ENCODE measurements around the gene LENG9.

LENG9 gene

DNA sequence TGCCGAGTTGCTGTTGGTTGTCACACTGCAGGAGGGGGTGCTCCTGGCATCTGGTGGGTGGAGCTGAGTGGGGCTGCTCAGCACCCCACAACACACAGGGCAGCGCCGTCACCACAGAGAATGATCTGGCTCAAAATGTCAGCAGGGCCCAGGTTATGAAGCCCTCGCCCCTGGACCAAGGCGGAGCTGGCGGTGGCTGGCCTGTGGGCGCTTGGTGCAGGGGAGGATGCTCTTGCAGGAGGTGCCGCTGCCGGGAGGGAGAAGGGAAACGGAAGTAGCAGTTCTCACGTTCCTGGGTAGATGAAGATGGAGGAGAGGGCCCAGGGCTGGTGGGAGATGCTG, 28.7 kb downstream of the LENG9 start:
- no peak for DNase-seq

DNA sequence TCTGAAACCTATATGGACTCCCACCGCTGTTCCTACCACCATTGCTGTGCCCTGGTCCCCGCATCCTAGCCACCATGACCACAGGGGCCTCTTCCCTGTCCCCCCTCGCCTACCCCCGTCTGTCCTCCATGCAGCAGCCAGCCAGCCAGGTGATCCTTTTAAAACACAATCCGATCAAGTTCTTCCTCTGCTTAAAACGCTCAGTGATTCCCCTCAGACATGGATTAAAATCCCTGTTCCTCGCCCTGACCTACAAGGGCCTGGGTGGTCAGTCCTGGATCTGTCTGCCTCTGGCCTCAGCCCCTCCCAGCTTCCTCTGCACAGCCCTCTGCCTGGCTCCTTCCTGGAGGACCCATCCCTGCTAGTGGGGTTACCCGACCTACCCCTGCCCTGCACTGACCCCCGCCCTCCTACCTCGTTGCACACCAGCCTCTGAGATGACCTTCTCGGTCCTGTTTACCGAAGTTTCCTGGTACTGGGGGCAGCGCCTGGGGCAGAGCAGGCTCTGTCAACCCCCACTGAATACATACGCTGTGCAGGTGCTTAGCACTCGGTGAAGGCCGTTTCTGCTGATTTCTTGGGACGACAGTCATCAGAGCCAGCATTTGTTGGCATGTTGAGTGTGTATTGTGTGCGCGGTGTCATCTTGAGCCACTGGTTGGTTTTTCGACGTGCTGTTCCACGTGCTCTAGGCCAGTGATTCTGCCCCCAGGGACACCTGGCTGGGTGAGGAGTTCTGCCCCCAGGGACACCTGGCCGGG, 29.3 kb downstream of the LENG9 start:
- no peak for DNase-seq

DNA sequence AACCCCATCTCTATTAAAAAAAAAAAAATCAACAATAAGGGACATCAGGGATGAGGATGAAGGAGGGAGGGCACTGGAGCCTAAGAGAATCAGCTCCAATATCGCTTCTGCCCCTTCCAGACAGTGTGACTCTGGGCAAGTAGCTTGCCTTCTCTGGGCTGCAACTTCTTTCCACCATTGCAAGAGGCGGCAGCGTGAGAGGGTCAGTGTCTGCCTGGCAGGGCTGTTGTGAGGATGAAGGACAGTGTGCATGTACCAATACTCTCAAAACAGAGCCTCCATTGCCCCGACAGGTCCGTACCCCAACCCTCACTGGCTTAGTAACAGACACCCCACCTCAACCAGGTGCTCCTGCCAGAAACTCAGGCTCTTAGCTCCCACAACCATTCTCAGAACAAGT, 29.9 kb downstream of the LENG9 start:
- DNase-seq: no peak

DNA sequence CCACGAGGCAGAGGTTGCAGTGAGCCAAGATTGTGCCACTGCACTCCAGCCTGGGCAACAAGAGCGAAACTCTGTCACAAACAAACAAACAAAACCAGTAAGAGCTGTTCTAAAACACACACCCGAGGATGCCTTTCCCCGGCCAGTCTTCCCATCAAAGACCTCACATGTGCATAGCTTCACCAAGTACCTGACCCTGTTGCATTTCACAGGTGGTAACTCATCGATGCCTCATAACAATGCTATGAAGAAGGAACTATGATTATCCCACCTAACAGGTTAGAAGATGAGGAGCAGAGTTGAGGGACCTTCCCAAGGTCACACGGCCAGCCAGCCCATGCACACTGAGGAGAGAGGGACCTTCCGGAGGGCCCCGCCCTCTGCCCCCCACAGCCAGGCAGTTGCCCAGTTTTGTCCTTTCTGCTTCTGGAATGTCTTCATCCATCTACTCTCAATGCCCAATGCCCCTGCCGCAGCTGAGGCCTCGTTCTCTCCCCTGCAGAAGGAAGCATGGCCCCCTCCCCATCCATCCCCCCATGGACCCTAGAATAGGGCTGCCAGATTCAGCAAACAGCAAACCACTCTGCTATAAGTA, 31.3 kb downstream of the LENG9 start:
- no peak for DNase-seq

DNA sequence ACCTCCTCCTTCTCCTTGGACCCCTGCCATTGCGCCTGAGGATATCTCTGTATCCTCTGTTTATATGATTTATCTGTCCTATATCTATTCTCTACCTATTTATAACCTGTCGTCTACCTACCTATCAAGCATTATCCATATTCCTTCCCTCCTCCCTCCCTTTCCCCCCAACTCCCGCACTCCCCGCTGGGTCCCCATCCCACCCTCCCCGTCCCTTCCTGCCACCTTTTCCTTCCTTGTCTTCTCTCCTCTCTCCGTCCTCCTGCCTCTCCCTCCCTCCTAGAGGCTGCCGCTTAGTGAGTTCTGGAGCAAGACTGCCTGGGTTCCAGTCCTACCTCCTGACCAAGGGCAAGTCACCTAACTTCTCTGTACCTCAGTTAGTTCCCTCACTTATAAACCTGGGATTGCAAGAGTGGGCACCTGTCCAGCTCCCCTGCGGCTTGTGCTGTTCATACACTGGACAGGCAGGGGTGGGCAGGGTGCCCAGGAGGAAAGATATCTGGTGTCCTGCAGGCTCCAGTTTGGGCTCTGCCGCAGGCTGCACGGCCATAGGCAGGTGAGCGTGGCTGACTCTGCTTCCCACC, 32.2 kb downstream of the LENG9 start:
- no peak for DNase-seq

DNA sequence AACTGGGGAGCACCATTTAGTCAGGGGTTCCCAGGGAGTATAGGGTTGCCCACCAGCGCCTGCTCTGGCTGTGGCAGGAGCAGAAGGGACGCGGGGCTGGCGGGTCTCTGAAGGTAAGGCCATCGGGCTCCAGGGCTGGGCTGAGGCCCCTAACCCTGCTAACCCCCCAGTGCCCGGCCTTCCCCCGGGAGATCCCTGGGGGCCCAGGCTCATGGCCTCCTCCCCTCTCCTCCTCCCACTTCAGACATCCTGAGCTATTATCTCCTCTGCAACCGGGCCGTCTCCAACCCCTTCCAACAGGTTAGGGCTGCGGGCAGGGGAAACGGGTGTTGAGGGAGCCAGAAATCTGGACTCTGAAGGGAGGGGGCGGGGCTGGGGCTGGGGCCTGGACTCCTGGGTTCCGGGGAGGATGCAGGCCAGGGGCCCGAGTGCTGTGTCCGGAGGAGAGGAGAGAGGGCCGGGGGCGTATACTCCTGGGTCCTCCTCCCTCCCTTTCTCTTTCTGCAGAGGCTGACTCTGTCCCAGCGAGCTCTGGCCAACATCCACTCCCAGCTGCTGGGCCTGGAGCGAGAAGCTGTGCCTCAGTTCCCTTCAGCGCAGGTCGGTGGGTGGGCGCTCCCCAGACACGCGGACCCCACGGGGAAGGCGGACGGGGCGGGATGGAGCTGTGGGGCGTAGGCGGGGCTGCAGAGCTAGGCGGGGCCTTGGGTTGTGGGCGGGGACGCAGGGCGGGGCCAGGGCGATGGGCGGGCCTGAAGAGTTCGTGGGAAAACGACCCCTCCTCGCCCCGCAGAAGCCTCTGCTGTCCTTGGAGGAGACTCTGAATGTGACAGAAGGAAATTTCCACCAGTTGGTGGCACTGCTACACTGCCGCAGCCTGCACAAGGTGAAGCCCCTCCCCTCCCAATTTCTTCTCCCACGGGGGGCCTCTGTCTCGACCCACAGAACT, 33.0 kb downstream of the LENG9 start:
- DNase-seq: no peak

DNA sequence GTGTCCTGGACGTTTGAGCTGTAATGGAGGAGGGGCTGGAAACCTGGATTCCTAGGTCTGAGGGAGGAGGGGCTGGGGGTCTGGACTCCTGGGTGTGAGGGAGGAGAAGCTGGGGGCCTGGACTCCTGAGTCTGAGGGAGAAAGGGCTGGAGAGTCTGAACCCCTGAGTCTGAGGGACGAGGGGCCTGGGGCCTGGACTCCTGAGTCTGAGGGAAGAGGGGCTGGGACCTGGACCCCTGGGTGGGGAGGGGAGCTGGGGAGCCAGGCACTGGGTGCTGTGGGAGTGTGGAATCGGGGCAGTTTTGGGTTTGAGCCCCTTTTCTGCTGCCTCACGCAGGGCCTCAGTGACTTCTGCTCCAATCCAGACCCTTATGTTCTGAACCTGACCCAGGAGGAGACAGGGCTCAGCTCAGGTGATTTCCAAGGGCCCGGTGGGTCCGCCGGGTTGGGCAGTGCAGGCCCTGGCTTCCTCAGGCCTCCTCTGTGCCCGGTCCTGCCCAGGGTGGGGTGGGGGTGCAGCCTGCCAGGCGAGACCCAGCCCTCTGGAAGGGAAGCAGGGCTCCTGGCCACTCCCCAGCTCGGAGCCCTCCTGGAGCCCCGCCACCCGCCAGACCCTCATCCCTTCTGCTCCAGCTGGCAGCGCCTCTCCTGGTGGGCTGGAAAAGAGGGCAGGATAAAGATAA, 33.9 kb downstream of the LENG9 start:
- no peak for DNase-seq

DNA sequence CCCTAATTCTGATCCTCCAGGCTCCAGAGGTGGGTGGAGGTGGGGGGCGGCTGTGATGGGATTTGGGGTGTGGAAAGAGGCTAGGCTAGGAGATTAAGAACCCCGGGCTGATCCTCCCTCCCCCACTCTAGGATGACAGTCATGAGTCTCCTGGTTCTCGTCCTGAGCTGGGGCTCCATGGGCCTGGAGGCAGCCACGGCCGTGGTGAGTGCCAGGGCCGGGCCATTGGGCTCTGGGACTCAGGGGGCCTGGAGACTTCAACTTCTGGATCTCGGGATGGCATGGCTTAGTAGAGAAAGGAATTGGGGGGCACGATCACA, 34.4 kb downstream of the LENG9 start:
- no peak for DNase-seq

DNA sequence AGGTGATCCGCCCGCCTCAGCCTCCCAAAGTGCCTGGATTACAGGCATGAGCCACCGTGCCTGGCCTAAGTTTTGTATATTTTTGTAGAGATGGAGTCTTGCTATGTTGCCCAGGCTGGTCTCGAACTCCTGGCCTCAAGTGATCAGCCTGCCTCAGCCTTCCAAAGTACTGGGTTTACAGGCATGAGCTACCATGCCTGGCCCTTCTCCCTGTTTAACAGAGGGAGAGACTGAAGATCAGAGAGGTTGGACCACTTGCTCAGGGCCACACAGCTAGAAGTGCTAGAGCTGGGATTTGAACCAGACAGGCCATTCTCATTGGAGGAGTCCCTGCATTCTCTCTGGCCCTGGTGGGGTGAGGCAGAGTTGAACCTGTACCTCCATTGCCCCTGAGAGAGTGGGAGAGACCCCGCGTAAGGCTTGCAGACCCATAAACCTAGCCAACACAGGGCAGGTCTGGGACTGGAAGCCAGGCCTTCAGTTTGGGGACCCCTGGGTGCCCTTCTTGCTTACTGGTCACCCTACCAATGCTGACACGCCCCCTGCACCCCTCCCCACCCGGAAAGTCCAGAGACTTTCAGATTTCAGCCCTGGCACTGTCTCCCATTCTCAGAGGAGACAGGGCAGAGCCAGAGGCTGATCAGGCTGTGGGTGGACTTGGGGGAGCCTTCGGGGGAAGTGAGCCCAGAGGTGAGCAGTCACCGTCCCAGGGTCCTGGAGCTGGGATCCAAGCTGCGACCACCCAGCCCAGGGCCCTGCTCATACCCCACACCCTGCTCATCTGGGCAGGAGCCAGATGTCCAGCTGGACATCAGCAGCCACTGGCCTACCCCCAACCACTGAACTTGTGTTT, 35.0 kb downstream of the LENG9 start:
- no peak for DNase-seq

DNA sequence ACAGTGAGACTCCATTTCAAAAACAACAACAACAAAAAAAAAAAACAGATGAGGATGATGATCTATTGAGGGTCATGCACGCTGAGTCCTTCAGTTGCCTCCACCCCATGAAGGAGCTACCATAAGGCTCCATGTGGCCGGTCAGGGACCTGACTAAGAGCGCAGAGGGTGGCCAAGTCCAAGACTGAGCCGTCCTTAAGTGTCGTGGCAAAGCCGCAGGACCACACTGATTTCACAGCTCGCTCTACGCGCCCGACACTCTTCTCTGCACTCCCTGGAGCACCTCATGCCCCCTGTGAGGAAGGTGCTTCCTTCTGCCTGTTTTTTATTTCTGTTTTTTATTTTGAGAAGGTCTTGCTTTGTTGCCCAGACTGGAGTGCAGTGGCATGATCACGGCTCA, 36.0 kb downstream of the LENG9 start:
- no peak for DNase-seq

DNA sequence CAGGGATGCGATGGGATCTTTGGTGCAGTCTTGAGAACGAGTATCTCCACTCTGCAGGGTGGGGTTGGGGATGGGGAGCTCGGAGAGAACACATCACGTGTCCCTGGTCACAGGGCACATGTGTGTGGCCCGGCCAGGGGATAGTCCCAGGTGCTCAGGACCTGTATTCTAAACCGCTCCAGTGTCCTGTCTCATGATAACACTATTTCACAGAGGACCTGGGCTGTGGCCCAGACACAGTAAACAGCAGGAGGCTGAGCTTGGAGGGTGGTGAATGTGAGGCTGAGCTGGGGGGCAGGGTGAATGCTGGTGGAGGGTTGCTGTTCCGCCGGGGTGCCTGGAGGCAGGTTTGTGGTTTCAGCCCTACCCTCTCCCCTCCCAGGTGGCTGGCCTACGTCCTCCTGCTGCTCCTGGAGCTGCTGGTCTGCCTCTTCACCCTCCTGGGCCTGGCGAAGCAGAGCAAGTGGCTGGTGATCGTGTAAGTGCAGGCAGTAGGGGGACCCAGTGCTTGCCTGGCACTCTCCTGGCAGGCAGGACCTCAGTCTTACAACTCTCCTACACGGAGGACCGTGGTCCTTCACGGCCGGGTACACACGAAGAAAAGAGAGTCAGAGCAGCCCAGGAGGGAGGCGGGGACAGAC, 37.2 kb downstream of the LENG9 start:
- no peak for DNase-seq

DNA sequence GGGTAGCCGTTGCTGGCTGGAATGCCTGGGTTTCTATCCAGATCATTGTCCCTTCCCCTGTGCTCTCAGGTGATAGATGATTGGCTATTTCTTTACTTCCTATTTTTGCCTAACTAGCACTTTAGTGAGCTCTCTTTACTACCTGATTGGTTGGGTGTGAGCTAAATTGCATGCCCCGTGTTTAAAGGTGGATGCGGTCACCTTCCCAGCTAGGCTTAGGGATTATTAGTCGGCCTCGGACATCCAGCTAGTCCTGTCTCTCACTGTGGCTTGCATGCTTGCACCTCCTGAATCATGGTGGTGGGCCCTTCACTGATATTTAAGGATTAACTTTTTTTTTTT, 38.2 kb downstream of the LENG9 start:
- no peak for DNase-seq

DNA sequence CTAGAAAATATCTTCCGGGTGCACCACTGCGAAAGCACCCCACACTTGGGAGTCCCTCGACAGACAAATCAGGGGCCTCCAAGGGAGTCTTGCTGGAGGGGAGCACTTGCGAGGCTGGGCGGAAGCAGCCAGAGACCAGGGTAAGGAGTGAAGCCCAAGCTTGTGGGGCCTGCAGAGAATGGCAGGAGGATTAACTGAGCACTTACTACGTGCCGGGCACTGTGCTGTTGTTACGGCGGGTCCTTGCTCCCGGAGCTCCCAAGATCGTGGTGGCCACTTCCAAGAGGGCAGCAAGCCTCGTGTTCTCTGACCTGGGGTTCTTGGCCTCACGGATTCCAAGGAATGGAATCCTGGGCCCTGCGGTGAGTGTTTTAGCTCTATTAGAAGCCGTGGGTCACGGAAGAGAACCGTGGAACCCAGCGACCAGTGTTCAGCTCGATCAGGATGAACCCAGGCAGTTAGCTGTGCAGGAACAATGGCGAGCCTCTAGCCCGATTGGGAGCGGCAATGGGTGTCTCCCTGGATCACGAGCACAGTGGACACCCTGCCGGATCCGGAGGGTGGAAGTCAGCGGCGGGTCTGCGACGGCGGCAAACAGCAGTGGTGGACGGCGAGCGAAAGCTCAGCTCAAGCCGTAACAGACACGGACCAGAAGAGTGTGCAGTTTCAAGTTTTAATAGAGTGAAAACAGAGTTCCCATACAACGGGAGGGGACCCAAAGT, 38.8 kb downstream of the LENG9 start:
- DNase-seq: no peak

DNA sequence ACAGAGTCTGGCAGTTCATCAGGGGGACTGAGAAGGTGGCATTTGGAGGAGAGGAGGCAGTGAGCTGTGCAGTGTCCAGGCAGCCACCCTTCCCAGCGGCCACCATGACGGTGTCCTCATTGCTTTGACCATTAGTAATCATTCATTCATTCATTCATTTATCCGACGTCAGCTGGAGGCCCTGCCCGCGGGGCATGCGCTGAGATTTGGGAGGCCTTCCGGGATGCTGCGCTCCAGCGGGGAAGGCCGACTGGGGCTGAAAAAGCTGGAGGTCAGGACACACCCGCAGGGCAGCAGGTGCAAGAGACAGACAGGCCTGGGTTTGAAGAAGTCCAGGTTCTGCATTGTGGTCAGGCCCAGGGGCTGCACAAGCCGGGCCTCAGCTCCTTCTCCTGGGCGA, 39.4 kb downstream of the LENG9 start:
- no peak for DNase-seq

DNA sequence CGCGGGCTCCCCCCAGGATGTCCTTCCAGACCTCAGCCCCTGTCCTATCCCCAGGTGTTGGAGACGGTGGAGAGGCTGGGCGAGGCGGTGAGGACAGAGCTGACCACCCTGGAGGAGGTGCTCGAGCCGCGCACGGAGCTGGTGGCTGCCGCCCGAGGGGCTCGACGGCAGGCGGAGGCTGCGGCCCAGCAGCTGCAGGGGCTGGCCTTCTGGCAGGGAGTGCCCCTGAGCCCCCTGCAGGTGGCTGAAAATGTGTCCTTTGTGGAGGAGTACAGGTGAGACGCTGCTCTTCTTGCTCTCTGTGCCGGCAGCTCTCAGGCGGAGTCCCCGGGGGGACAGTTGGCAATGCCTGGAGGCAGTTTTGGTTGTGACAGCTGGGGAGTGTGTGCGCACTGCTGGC, 41.4 kb downstream of the LENG9 start:
- DNase-seq: no peak

DNA sequence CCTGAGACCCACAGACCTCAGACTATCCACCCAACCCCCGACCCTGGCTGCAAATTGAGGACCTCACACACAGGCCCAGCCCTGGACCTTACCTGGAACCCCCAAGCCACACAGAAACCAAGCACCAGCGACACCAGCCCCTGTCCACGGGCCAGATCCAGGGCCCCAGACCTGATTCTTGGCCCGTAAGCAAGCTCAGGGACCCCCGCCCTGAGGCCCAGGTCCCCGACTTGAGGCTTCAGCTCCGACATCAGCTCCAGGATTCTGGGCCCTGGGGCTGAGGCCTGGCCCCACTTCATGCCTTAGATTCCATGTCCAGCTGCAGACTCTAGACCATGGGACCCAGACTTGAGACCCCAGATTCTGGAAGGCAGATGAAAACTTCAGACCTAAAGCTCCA, 42.1 kb downstream of the LENG9 start:
- DNase-seq: no peak

DNA sequence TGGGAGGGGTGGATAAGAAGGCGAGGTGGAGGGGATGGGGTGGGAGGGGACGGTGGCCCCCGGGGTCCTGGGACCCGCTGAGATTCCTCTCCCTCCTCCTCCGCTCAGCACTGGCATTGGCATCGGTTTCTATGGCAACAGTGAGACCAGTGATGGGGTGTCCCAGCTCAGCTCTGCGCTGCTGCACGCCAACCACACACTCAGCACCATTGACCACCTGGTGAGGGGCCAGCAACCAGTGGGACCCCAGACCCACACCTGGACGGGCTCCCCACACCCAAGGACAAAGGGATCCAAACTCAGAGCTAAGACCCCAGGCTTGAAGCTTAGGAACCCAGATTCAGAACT, 42.4 kb downstream of the LENG9 start:
- no peak for DNase-seq

DNA sequence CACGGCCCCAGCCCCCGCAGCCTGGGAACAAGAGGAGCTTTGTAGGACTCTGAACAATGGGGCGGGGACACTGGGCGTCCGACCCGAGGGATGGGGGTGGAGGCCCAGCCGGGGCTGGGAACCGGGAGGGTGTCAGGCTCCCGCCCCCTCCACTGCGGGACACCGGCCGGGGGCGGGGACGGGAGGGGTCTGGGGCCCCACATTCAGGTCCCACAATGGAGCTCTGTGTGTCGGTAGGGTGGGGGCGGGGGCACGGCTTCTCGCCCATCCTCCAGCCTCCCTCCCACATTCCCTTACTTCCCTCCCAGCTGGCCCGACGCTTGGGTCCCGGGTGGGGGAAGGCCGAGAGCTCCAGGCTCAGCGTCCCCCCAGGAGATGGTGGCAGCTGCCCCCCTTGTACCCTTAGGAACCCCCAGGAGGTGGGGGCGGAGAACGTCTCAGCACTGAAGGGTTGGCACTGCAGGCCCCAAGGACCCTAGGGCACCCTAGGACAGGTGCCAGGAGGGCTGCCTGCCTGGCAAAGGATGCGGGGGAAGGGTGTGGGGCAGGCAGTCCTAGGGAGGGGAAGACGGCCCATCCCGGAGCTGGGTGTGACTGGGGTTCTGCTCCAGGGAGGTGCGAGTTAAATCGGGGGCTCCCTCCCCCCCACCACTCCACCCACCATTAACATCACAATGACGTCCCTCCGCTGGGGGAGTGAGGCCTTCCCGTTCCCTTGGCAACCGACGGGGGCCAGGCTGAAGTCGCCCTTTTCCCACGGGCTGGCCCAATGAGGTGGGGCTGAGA, 43.0 kb downstream of the LENG9 start:
- no peak for DNase-seq

DNA sequence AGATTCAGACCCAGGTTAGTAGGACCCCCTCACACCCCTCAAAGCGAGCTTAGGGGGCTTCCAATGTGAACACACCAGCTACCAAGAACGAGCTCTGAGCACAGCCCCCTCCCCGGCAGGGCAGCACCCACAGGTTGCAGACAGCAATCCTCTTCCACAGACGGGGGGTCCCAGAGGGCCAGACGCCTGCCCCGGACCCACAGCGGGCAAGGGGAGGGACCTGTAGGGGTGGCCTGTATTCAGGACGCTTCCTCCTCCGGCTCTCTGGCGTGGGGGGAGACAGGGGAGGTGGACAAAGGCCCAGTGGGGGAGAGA, 43.6 kb downstream of the LENG9 start:
- DNase-seq: no peak

Data from NCI-H748 treated with DMSO at 0.1 percent for 48 hours (cell line).